DMS53 (cell line): ENCODE results near the gene SEZ6.

Experiments used
- DNase-seq: peaks from one replicate; lab custom pipeline; 2025; lab: John Stamatoyannopoulos, UW

Gene SEZ6

GRCh38 chr17:29003289-29003688 lies 2.5 kb downstream of the SEZ6 start:
- DNase-seq, result no peak

GRCh38 chr17:29002811-29003210 lies 3.0 kb downstream of the SEZ6 start:
- no peak for DNase-seq

- DNase-seq, result no peak
Observed at GRCh38 chr17:29000973-29001372, 4.9 kb downstream of the SEZ6 start.

- DNase-seq, result no peak
Observed at GRCh38 chr17:28999206-28999605, 6.6 kb downstream of the SEZ6 start.

- DNase-seq, result peak; percentile 6
Observed at GRCh38 chr17:28997806-28998205, 8.0 kb downstream of the SEZ6 start.

- DNase-seq, result no peak
Observed at GRCh38 chr17:28996554-28997096, 9.2 kb downstream of the SEZ6 start.

GRCh38 chr17:28993645-28994426 lies 12.0 kb downstream of the SEZ6 start:
- no peak for DNase-seq

GRCh38 chr17:28992625-28993600 lies 12.9 kb downstream of the SEZ6 start:
- DNase-seq, result no peak

GRCh38 chr17:28992185-28992584 lies 13.6 kb downstream of the SEZ6 start:
- DNase-seq, result no peak

GRCh38 chr17:28991779-28992178 lies 14.1 kb downstream of the SEZ6 start:
- DNase-seq, result no peak

- DNase-seq, result no peak
Observed at GRCh38 chr17:28989028-28989427, 16.8 kb downstream of the SEZ6 start.

GRCh38 chr17:28988475-28988874 lies 17.4 kb downstream of the SEZ6 start:
- no peak for DNase-seq

GRCh38 chr17:28986714-28987655 lies 18.8 kb downstream of the SEZ6 start:
- DNase-seq, result no peak

GRCh38 chr17:28985950-28986713 lies 19.7 kb downstream of the SEZ6 start:
- DNase-seq, result peak; percentile 19

GRCh38 chr17:28983286-28984230 lies 22.3 kb downstream of the SEZ6 start:
- no peak for DNase-seq

- peak; percentile 56 for DNase-seq
Observed at GRCh38 chr17:28982131-28982793, 23.6 kb downstream of the SEZ6 start.

GRCh38 chr17:28978356-28978964 lies 27.4 kb downstream of the SEZ6 start:
- DNase-seq, result no peak

- no peak for DNase-seq
Observed at GRCh38 chr17:28977659-28978355, 28.0 kb downstream of the SEZ6 start.
